Fibroblast of peridontal ligament (primary cell): Measurements from ENCODE around the gene MOB3B.

Experiments
- DNase-seq: peaks from one replicate; pipeline ENCODE4 v3.0.0-alpha.2; 2010; ENCODE audit errors: extremely low read depth

Gene MOB3B

GRCh38 chr9:27541740-27542139, 12.1 kb upstream of the MOB3B start:
- no peak for DNase-seq

GRCh38 chr9:27540502-27540901, 10.9 kb upstream of the MOB3B start:
- no peak for DNase-seq

- DNase-seq, result peak; percentile 84
Observed at GRCh38 chr9:27539479-27540441, 10.1 kb upstream of the MOB3B start.

GRCh38 chr9:27538647-27539046, 9.0 kb upstream of the MOB3B start:
- DNase-seq, result no peak

- no peak for DNase-seq
Observed at GRCh38 chr9:27537756-27538155, 8.1 kb upstream of the MOB3B start.

- DNase-seq, result peak; percentile 18
Observed at GRCh38 chr9:27537027-27537435, 7.4 kb upstream of the MOB3B start.

GRCh38 chr9:27536168-27536567, 6.6 kb upstream of the MOB3B start:
- no peak for DNase-seq

GRCh38 chr9:27535701-27536118, 6.1 kb upstream of the MOB3B start:
- DNase-seq, result no peak

- DNase-seq, result no peak
Observed at GRCh38 chr9:27534658-27535209, 5.1 kb upstream of the MOB3B start.

- no peak for DNase-seq
Observed at GRCh38 chr9:27534131-27534530, 4.5 kb upstream of the MOB3B start.

GRCh38 chr9:27533311-27533710, 3.7 kb upstream of the MOB3B start:
- DNase-seq, result no peak

GRCh38 chr9:27532046-27532445, 2.4 kb upstream of the MOB3B start:
- DNase-seq, result no peak

GRCh38 chr9:27530915-27531755, 1.5 kb upstream of the MOB3B start:
- no peak for DNase-seq

GRCh38 chr9:27528886-27529315, 713 bp downstream of the MOB3B start:
- DNase-seq, result no peak

- DNase-seq, result peak; percentile 18
Observed at GRCh38 chr9:27528076-27528885, 1.3 kb downstream of the MOB3B start.

GRCh38 chr9:27527702-27528075, 1.9 kb downstream of the MOB3B start:
- no peak for DNase-seq

- no peak for DNase-seq
Observed at GRCh38 chr9:27524236-27524635, 5.4 kb downstream of the MOB3B start, which contains the start of gene IFNK. Gene IFNK (plus strand): TSS chr9:27524290. CDS start chr9:27524337, 47 bp downstream.

GRCh38 chr9:27523141-27523540, 6.5 kb downstream of the MOB3B start:
- no peak for DNase-seq

- no peak for DNase-seq
Observed at GRCh38 chr9:27520986-27521385, 8.6 kb downstream of the MOB3B start.

GRCh38 chr9:27519466-27520465, 9.8 kb downstream of the MOB3B start:
- DNase-seq, result no peak
